ENCODE results near the gene METTL17. TPM values are rescaled to one million over a fixed set of nuclear protein-coding genes. Genes with fewer than 3 reads are reported as not detected.

METTL17 gene
- total RNA-seq, 2 experiments from 2014 or later = 81.9 to 82.0 TPM

DNA sequence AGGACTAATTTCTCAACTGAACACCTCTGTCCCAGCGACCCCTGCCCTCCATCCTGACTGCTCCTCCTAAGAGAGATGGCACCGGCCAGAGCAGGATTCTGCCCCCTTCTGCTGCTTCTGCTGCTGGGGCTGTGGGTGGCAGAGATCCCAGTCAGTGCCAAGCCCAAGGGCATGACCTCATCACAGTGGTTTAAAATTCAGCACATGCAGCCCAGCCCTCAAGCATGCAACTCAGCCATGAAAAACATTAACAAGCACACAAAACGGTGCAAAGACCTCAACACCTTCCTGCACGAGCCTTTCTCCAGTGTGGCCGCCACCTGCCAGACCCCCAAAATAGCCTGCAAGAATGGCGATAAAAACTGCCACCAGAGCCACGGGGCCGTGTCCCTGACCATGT, 53.1 kb downstream of the METTL17 start:
- Mint-ChIP-seq H3K27ac (no peak overlapping the region), H3K36me3 (ENCODE audit: low read depth) (no peaks in the 10 kb centered on the region), H3K4me3 (no peak overlapping the region), H3K4me1 (peaks cover 7% of the 10 kb centered on the region), H3K9me3 (no peaks in the 10 kb centered on the region), H3K27me3 (peaks cover 17% of the 10 kb centered on the region)
- POLR2A ChIA-PET = no interaction called here
- CTCF ChIA-PET = interaction anchor here (0.7 to 2.9 kb wide), 3 partner anchors 28 to 397 kb away, joined by 3 to 11 read pairs (median 3); no protein-coding TSS in a partner anchor
- no peak for DNase-seq

GRCh38 chr14:21043387-21043973, 53.7 kb downstream of the METTL17 start:
- peaks cover 7% of the 10 kb centered on the region for H3K4me1 Mint-ChIP-seq
- ChIA-PET CTCF (interaction anchor here (0.7 to 2.9 kb wide), 4 partner anchors 21 to 398 kb away, joined by 3 to 11 read pairs (median 4); no protein-coding TSS in a partner anchor), POLR2A (interaction anchor here (1.0 kb wide), 1 partner anchor 13 kb away, joined by 3 read pairs; no protein-coding TSS in a partner anchor)

DNA sequence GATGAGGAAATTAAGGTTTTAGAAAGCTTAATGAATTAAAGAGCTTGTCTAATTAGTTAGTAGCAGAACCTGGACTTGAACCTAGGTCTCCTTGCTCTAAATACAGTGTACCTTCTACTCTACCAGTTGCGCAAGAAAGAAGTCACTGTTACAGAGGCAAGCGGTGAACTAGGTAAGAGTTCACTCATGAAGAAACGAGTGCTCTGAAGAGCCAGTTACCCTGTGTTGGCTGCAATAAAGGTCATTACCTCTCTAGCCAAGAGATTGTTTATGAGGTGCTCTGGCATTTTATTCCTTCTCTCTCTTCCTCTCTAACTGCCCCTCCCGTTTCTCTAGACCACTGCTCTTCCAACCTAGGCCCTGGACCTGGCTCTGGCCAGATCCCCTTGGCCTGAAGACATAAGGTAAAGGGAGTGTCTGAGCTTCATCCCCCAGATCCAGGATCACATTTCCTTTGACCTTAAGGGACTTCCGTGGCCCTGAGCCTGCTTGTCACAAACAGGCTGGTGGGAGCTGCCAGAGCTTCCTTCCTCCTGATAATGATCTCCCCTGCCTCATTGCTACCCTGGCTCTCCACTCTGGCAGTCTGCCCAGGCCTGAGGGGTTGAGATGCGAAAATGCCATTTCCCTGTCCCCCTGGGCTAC, 54.3 kb downstream of the METTL17 start:
- Mint-ChIP-seq H3K27me3 (peaks cover 17% of the 10 kb centered on the region), H3K4me3 (no peak overlapping the region), H3K36me3 (ENCODE audit: low read depth) (no peaks in the 10 kb centered on the region), H3K4me1 (peaks cover 7% of the 10 kb centered on the region), H3K27ac (no peak overlapping the region), H3K9me3 (no peaks in the 10 kb centered on the region)
- ChIA-PET POLR2A (interaction anchor here (1.0 kb wide), 1 partner anchor 13 kb away, joined by 3 read pairs; no protein-coding TSS in a partner anchor), CTCF (interaction anchor here (0.9 to 2.9 kb wide), 3 partner anchors 22 to 45 kb away, joined by 3 to 11 read pairs (median 5); no protein-coding TSS in a partner anchor)
- DNase-seq = no peak

More at GRCh38 chr14:21043387-21043973, 53.7 kb downstream of the METTL17 start:
- Mint-ChIP-seq H3K4me3 (no peak overlapping the region), H3K9me3 (no peaks in the 10 kb centered on the region), H3K27ac (no peak overlapping the region), H3K27me3 (peaks cover 17% of the 10 kb centered on the region), H3K36me3 (ENCODE audit: low read depth) (no peaks in the 10 kb centered on the region)
- no peak for DNase-seq

Other genes starting within 250 kb of the METTL17 start
- gene EDDM3A, start 244.1 kb upstream of the METTL17 start, total RNA-seq = not detected
- gene EDDM3B, start 221.6 kb upstream of the METTL17 start, total RNA-seq = not detected
- 1 to 10 TPM; 5.6 to 5.9 TPM for gene RNASE6, start 208.7 kb upstream of the METTL17 start, total RNA-seq
- not detected for gene RNASE1, start 187.1 kb upstream of the METTL17 start, total RNA-seq
- not detected for gene RNASE3, start 98.6 kb upstream of the METTL17 start, total RNA-seq
- gene RNASE2, start 34.5 kb upstream of the METTL17 start, total RNA-seq = not detected
- not detected for gene SLC39A2, start 9.3 kb downstream of the METTL17 start, total RNA-seq
- gene NDRG2, start 35.1 kb downstream of the METTL17 start, total RNA-seq = 1 to 10 TPM; 8.3 to 8.5 TPM
- not detected for gene TPPP2, start 40.2 kb downstream of the METTL17 start, total RNA-seq
- not detected for gene RNASE13, start 44.8 kb downstream of the METTL17 start, total RNA-seq
- not detected for gene RNASE7, start 52.4 kb downstream of the METTL17 start, total RNA-seq
- not detected for gene RNASE8, start 67.8 kb downstream of the METTL17 start, total RNA-seq
- gene ARHGEF40, start 80.3 kb downstream of the METTL17 start, total RNA-seq = under 1 TPM; 0.18 to 0.28 TPM
- 1 to 10 TPM; 5.3 to 5.8 TPM for gene ZNF219, start 108.7 kb downstream of the METTL17 start, total RNA-seq
- not detected for gene TMEM253, start 111.1 kb downstream of the METTL17 start, total RNA-seq
- not detected for gene OR5AU1, start 166.1 kb downstream of the METTL17 start, total RNA-seq

All from activated CD4-positive, alpha-beta memory T cell treated with anti-CD3 and anti-CD28 coated beads, Interleukin-2, amount 10 ng/mL, durations not matched to agents 7 days and 5 days (primary cell).